Right ventricle myocardium inferior (tissue), 1 donor: ENCODE measurements around the gene GPSM1. TPM values are rescaled to one million over a fixed set of nuclear protein-coding genes. Genes with fewer than 3 reads are reported as not detected.
A peak's percentile ranks its signal among the peaks of the same experiment; 100 is the strongest.

Experiments used
- ATAC-seq: fragments of 200-7000 bp; cut with Tn5 transposase; one replicate; pipeline ENCODE4 v1.9.1; 2020; ENCODE audit warnings: mild to moderate bottlenecking, moderate library complexity
- DNase-seq: peaks from one replicate; pipeline ENCODE4 v3.0.0; 2021; ENCODE audit errors: missing footprints
- intact Hi-C: fragments of 100-400 bp; cut with DNase I; formaldehyde crosslinking; loops from one replicate; pipeline ENCODE4 v1.11.0; 2022
- total RNA-seq: library from RNA; stranded (reverse); fragmentation: NEBNext Ultra II Directional; extraction: Animal tissue kit (Norgen Biotek cat#: 25700); gene quantifications from one replicate; pipeline ENCODE4 v1.2.1, GENCODE V29; 2021
- donor health status: DM: no; HTN: yes; CAD: no; lungs with severe emphysema.

Gene GPSM1
- total RNA-seq, 1 donor from 2014 or later = 48.6 TPM

DNA sequence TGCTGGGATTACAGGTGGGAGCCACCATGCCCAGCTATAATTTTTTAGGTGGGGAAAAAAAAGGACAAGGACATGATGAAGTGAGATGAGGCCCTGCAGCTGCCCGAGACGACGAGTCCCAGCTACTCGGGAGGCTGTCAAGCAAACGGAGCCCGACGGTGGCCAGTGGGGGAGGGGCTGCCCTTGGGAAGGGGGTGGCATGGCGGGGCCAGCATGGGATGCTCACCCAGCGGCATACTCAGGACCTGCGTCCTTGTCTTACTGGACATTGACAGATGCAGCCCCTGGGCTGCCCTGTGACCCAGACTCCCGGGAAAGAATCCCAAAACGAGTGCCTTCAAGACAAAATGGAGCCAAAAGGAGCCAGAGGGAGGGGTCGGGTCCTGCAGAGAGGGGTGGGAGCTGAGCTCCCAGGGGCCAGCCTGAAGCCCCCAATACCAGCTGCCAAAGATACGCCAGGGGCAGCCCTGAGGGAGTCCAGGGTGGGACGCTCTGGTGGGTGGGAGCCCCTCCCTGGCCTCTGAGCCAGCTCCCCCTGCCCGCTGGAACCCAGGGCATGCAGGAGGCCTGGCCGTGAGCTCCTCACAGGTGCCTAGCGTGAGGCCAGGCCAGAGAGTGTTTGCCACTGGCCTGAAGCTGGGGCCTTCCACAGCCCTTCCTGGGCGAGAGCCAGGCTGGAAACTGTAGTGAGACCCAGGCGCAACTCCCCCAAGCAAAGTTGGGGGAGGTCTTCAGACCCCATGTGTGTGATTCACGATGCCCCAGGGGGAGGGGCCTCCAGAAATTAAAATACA, 39.2 kb upstream of the GPSM1 start:
- ATAC-seq (no peak), DNase-seq (peak; percentile 40)
- intact Hi-C loops = loop anchor here (10.0 kb wide), 1 partner anchor 683 kb away; no protein-coding TSS in a partner anchor

- intact Hi-C loops = loop anchor here (10.0 kb wide), 1 partner anchor 685 kb away; no protein-coding TSS in a partner anchor
- ATAC-seq = no peak
- peak; percentile 53 for DNase-seq
Observed at GRCh38 chr9:136289651-136290507, 37.5 kb upstream of the GPSM1 start.

DNA sequence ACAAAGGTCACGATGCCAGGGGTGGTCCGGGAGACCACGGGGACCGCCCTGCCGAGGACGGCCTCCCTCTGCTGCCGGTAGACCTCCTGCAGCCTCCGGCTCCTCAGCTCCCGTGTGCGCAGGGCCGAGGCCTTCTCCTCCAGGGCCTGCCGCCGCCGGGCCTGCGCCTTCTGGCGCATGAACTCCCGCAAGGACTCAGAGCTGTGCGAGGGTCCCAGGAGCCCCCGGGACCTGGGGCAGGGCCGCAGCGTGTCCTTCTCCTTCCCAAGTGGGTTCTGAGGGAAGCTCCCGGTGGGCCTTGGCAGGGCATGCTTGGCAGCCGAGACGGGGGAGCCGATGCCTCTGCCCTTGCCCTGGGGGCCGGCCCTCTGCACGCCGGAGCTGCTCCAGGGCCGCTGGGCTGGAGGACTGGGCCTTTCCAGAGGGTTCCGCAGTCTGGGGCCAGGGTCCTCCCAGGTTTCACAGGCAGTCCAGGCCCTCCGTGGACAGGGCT, 36.8 kb upstream of the GPSM1 start:
- ATAC-seq (no peak), DNase-seq (peak; percentile 50)
- intact Hi-C loops = no loop called here

GRCh38 chr9:136291306-136292025, 35.9 kb upstream of the GPSM1 start:
- no peak for ATAC-seq
- intact Hi-C loops = no loop called here

DNA sequence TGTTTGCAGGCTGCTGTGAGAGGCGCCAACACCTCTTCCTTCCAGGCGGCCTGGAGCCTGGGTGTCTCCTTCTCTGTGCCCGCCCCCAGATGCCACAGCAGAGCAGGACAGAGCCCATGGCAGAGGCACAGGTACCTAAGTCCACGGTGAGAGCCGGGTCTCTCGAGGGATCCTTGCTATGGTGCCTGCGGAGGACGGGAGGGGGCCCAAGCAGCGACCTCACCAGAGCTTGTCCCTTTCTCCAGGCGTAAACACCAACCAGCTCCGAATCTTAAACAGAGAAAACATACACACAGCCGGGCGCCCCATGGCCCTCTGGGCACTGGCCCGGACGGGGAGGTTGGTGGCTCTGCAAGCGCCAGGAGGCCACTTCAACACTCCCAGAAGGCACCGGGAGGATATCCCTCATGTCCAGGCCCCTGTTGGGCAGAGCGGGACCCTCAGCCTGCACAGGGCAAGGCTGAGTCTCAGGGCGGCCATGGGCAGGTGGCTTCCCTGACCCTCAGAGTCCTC, 35.3 kb upstream of the GPSM1 start:
- no peak for ATAC-seq
- intact Hi-C loops = no loop called here
- no peak for DNase-seq

More at GRCh38 chr9:136291306-136292025, 35.9 kb upstream of the GPSM1 start:
- DNase-seq = peak; percentile 57

GRCh38 chr9:136292591-136293448, 34.5 kb upstream of the GPSM1 start:
- peak; percentile 57 for DNase-seq
- intact Hi-C loops = no loop called here
- ATAC-seq = no peak

DNA sequence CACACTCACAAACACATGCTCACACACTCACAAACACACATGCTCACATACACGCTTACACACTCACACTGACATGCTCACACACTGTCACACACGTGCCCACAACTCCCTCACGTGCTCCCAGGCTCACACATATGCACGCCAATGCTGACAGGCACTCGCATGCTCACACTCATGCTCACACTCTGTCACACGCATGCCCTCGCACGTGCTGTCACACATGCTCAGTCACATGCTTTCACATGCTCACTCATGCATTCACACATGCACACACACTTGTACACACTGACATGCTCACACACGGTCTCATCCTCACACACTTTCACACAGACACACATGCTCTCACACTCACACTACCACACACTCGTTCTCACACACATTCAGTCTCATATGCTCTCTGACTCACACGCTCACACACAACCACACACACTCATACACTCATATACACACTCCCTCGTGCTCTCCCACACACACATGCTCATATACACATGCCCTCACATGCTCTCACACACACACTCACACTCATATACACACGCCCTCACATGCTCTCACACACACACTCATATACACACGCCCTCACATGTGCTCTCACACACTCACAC, 33.8 kb upstream of the GPSM1 start:
- intact Hi-C loops = no loop called here
- peak; percentile 45 for DNase-seq
- no peak for ATAC-seq

- DNase-seq = no peak
- ATAC-seq = no peak
- intact Hi-C loops = no loop called here
Observed at GRCh38 chr9:136294437-136294836, 32.9 kb upstream of the GPSM1 start.

DNA sequence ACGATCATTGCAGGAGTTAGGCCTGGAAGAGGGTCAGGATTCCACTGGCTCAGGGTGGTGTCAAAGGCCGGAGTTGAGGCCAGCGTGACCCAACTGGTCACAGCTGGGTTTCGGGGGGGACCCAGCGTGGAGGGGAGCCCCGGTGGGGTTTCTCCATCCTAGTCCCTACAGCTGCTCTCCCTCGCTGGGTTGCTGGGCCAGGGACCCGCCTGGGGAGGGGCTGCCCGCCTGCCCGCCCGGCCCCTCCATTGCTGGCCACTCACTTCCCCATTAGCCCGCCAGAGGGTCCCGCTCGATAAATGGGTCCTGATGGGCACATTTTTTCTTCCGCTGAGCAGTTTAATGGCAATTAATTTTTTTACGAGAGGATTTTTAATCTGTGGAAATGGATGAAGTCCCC, 32.3 kb upstream of the GPSM1 start:
- ATAC-seq (no peak), DNase-seq (no peak)
- intact Hi-C loops = no loop called here

GRCh38 chr9:136295542-136296433, 31.6 kb upstream of the GPSM1 start:
- intact Hi-C loops = no loop called here
- ATAC-seq = no peak
- DNase-seq = peak; percentile 44

GRCh38 chr9:136296434-136297015, 30.8 kb upstream of the GPSM1 start:
- DNase-seq (peak; percentile 57), ATAC-seq (no peak)
- intact Hi-C loops = no loop called here

GRCh38 chr9:136297016-136297691, 30.2 kb upstream of the GPSM1 start:
- ATAC-seq (no peak), DNase-seq (peak; percentile 66)
- intact Hi-C loops = no loop called here

- DNase-seq (peak; percentile 51), ATAC-seq (no peak)
- intact Hi-C loops = no loop called here
Observed at GRCh38 chr9:136297766-136298735, 29.3 kb upstream of the GPSM1 start.

- DNase-seq = peak; percentile 13
- no peak for ATAC-seq
- intact Hi-C loops = no loop called here
Observed at GRCh38 chr9:136299116-136299515, 28.2 kb upstream of the GPSM1 start.

- intact Hi-C loops = no loop called here
- peak; percentile 35 for DNase-seq
- ATAC-seq = no peak
Observed at GRCh38 chr9:136299541-136299940, 27.8 kb upstream of the GPSM1 start.
